HEK293 (cell line): ENCODE data around the gene S100A2.

Experiments
- CTCF ChIA-PET: fragments of 350-600 bp; formaldehyde crosslinking; extraction: SDS; loops from one replicate; lab custom pipeline; 2021; ENCODE audit warnings: antibody characterized with exemption; lab: Yijun Ruan, JAX
- POLR2A ChIA-PET: fragments of 300-600 bp; formaldehyde crosslinking; extraction: SDS; loops from one replicate; lab custom pipeline; 2020; ENCODE audit warnings: antibody characterized with exemption, inconsistent platforms; lab: Yijun Ruan, JAX
- H3K27ac ChIP-seq: fragments of 200-500 bp; sonication (Bioruptor generic); 2 replicates; pipeline ENCODE4 v1.5.1; 2014; ENCODE audit warnings: low read depth, low read length, control low read depth, inconsistent platforms; ENCODE audit errors: extremely low read depth
- H3K36me3 ChIP-seq, 2 experiments: fragments of 200-500 bp in 1 of 2; sonication (Bioruptor generic) in 1 of 2; 1 replicate in 1 of 2; 2 replicates in 1 of 2; pipeline ENCODE4 v1.5.1; 2014 to 2017; ENCODE audit warnings: inconsistent platforms in 2 of 2, low read length in 2 of 2; ENCODE audit not compliant: control insufficient read depth in 2 of 2, insufficient read depth in 1 of 2
- H3K4me1 ChIP-seq: fragments of 200-500 bp; sonication (Bioruptor generic); 2 replicates; pipeline ENCODE4 v1.5.1; 2014; ENCODE audit warnings: mild to moderate bottlenecking, low read length, inconsistent platforms; ENCODE audit not compliant: control insufficient read depth, insufficient read depth
- H3K4me3 ChIP-seq: 2 replicates; pipeline ENCODE4 v1.5.1; 2011; ENCODE audit warnings: low read depth, mild to moderate bottlenecking, control low read depth, low read length, moderate library complexity
- H3K9me3 ChIP-seq: fragments of 200-500 bp; sonication (Bioruptor generic); 2 replicates; pipeline ENCODE4 v1.5.1; 2014; ENCODE audit warnings: low read depth, low read length, inconsistent platforms; ENCODE audit not compliant: control insufficient read depth, insufficient read depth
- GFI1B ChIP-seq: fragments of 450-650 bp; formaldehyde crosslinking; IDR thresholded peaks from 2 replicates; pipeline ENCODE4 v1.5.1; 2016; ENCODE audit warnings: missing biosample characterization, missing genetic modification characterization
- HOXD13 ChIP-seq: sonication (generic); formaldehyde crosslinking; IDR thresholded peaks from 2 replicates; pipeline ENCODE4 v1.8.0; 2022; ENCODE audit warnings: missing genetic modification reagents, borderline replicate concordance
- IKZF3 ChIP-seq: fragments of 450-650 bp; IDR thresholded peaks from 2 replicates; pipeline ENCODE4 v1.5.0; 2018; ENCODE audit warnings: missing biosample characterization, mild to moderate bottlenecking, missing genetic modification characterization, moderate library complexity
- SP2 ChIP-seq: fragments of 450-650 bp; formaldehyde crosslinking; IDR thresholded peaks from 2 replicates; pipeline ENCODE4 v1.5.1; 2016; ENCODE audit warnings: missing biosample characterization, missing genetic modification characterization
- ZBTB7A ChIP-seq: fragments of 450-650 bp; formaldehyde crosslinking; IDR thresholded peaks from 2 replicates; pipeline ENCODE4 v1.5.1; 2016; ENCODE audit warnings: low read depth, missing biosample characterization, missing genetic modification characterization
- ZEB2 ChIP-seq: fragments of 450-650 bp; formaldehyde crosslinking; IDR thresholded peaks from 2 replicates; pipeline ENCODE4 v1.5.1; 2016; ENCODE audit warnings: missing biosample characterization, missing genetic modification characterization
- ZNF184 ChIP-seq: fragments of 450-650 bp; IDR thresholded peaks from 2 replicates; pipeline ENCODE4 v1.5.1; 2018; ENCODE audit warnings: missing biosample characterization, mild to moderate bottlenecking, missing genetic modification characterization
- ZNF221 ChIP-seq: fragments of 450-650 bp; formaldehyde crosslinking; IDR thresholded peaks from 2 replicates; pipeline ENCODE4 v1.5.1; 2017; ENCODE audit warnings: missing biosample characterization, missing genetic modification characterization, borderline replicate concordance
- ZNF23 ChIP-seq: fragments of 450-650 bp; formaldehyde crosslinking; IDR thresholded peaks from 2 replicates; pipeline ENCODE4 v1.5.1; 2016; ENCODE audit warnings: missing biosample characterization, missing genetic modification characterization, borderline replicate concordance
- ZNF391 ChIP-seq: fragments of 450-650 bp; formaldehyde crosslinking; IDR thresholded peaks from 2 replicates; pipeline ENCODE4 v1.5.1; 2016; ENCODE audit warnings: low read depth, missing biosample characterization, missing genetic modification characterization, borderline replicate concordance
- ZNF623 ChIP-seq: fragments of 450-650 bp; formaldehyde crosslinking; IDR thresholded peaks from 2 replicates; pipeline ENCODE4 v1.5.1; 2016; ENCODE audit warnings: missing biosample characterization, missing genetic modification characterization
- ZNF837 ChIP-seq: fragments of 450-650 bp; formaldehyde crosslinking; IDR thresholded peaks from 2 replicates; pipeline ENCODE4 v1.5.1; 2016; ENCODE audit warnings: missing biosample characterization, missing genetic modification characterization
- ZSCAN4 ChIP-seq: fragments of 450-650 bp; formaldehyde crosslinking; IDR thresholded peaks from 2 replicates; pipeline ENCODE4 v1.5.1; 2017; ENCODE audit warnings: missing biosample characterization, missing genetic modification characterization
- TF ChIP-seq, protein P1 (sequence below): fragments of 450-650 bp; formaldehyde crosslinking; IDR thresholded peaks from 2 replicates; pipeline ENCODE4 v1.5.1; 2016; ENCODE audit warnings: missing biosample characterization, missing genetic modification characterization
- TF ChIP-seq, protein P2 (sequence below): fragments of 450-650 bp; formaldehyde crosslinking; IDR thresholded peaks from 2 replicates; pipeline ENCODE4 v1.5.1; 2016; ENCODE audit warnings: missing biosample characterization, missing genetic modification characterization
- TF ChIP-seq, protein P3 (sequence below): fragments of 450-650 bp; formaldehyde crosslinking; IDR thresholded peaks from 2 replicates; pipeline ENCODE4 v1.5.1; 2016; ENCODE audit warnings: missing biosample characterization, missing genetic modification characterization, low read depth

The S100A2 gene

DNA sequence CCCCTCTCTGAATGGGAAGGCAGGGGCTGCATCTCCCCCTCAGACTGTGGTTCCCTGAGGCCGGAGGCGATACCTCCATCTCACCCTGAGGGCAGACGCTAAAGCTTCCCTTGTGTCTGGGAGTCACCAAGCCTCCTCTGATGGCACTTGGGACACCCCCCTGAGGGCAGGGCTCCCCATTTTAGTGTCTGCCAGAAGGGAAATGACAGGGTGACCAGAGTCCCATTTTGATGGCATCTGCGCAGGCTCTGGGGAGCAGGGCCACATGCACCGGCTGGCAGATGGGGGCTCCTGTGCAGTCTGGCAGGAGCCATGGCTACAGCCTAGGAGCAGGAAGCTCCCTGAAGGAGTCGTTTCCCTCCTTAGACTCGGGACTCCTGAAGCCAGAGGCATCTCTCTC is 1.7 kb downstream of the S100A2 start (continued):
- no peak for TF ChIP-seq HOXD13 (CRISPR knock-in tag)
- TF ChIP-seq, protein P1, sequence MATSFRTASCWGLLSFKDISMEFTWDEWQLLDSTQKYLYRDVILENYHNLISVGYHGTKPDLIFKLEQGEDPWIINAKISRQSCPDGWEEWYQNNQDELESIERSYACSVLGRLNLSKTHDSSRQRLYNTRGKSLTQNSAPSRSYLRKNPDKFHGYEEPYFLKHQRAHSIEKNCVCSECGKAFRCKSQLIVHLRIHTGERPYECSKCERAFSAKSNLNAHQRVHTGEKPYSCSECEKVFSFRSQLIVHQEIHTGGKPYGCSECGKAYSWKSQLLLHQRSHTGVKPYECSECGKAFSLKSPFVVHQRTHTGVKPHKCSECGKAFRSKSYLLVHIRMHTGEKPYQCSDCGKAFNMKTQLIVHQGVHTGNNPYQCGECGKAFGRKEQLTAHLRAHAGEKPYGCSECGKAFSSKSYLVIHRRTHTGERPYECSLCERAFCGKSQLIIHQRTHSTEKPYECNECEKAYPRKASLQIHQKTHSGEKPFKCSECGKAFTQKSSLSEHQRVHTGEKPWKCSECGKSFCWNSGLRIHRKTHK = no peak
- TF ChIP-seq ZEB2 = no peak
- no peak for TF ChIP-seq IKZF3 (tag by site-specific recombination)
- TF ChIP-seq ZBTB7A = no peak
- no peak for TF ChIP-seq ZNF184 (tag by site-specific recombination)
- TF ChIP-seq SP2 = no peak
- TF ChIP-seq, protein P2, sequence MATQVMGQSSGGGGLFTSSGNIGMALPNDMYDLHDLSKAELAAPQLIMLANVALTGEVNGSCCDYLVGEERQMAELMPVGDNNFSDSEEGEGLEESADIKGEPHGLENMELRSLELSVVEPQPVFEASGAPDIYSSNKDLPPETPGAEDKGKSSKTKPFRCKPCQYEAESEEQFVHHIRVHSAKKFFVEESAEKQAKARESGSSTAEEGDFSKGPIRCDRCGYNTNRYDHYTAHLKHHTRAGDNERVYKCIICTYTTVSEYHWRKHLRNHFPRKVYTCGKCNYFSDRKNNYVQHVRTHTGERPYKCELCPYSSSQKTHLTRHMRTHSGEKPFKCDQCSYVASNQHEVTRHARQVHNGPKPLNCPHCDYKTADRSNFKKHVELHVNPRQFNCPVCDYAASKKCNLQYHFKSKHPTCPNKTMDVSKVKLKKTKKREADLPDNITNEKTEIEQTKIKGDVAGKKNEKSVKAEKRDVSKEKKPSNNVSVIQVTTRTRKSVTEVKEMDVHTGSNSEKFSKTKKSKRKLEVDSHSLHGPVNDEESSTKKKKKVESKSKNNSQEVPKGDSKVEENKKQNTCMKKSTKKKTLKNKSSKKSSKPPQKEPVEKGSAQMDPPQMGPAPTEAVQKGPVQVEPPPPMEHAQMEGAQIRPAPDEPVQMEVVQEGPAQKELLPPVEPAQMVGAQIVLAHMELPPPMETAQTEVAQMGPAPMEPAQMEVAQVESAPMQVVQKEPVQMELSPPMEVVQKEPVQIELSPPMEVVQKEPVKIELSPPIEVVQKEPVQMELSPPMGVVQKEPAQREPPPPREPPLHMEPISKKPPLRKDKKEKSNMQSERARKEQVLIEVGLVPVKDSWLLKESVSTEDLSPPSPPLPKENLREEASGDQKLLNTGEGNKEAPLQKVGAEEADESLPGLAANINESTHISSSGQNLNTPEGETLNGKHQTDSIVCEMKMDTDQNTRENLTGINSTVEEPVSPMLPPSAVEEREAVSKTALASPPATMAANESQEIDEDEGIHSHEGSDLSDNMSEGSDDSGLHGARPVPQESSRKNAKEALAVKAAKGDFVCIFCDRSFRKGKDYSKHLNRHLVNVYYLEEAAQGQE = no peak
- TF ChIP-seq ZNF837 = no peak
- no peak for TF ChIP-seq GFI1B (tag by site-specific recombination)

DNA sequence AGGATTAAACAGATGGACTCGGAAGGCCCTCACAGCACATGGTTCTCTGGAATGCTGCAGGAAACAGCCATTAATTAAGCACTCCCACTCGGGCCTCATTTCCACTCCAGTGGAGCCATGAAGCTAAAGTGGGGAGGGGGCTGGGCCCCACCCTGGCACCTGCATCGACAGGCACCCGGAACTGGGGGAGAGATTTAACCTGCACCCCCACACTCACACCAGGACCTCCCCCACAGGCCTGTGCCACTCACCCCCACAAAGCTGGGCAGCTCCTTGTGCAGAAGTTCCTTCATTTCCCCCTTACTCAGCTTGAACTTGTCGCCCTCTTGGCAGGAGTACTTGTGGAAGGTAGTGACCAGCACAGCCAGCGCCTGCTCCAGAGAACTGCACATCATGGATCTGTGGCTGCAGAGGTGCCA is 2.2 kb downstream of the S100A2 start:
- Histone ChIP-seq H3K36me3 (no peaks in the 10 kb centered on the region), H3K27ac (no peak overlapping the region), H3K4me3 (no peak overlapping the region), H3K9me3 (no peaks in the 10 kb centered on the region), H3K4me1 (peaks cover 7% of the 10 kb centered on the region)
- CTCF ChIA-PET = interaction anchor here (0.6 to 1.3 kb wide), 5 partner anchors 10 to 64 kb away, joined by 3 to 6 read pairs (median 3); partner anchors contain the start of gene S100A13
- TF ChIP-seq ZNF623 (tag by site-specific recombination) (no peak), ZNF23 (tag by site-specific recombination) (no peak), ZSCAN4 (tag by site-specific recombination) (no peak), ZNF221 (no peak), ZNF391 (tag by site-specific recombination) (no peak)
- TF ChIP-seq, protein P3, sequence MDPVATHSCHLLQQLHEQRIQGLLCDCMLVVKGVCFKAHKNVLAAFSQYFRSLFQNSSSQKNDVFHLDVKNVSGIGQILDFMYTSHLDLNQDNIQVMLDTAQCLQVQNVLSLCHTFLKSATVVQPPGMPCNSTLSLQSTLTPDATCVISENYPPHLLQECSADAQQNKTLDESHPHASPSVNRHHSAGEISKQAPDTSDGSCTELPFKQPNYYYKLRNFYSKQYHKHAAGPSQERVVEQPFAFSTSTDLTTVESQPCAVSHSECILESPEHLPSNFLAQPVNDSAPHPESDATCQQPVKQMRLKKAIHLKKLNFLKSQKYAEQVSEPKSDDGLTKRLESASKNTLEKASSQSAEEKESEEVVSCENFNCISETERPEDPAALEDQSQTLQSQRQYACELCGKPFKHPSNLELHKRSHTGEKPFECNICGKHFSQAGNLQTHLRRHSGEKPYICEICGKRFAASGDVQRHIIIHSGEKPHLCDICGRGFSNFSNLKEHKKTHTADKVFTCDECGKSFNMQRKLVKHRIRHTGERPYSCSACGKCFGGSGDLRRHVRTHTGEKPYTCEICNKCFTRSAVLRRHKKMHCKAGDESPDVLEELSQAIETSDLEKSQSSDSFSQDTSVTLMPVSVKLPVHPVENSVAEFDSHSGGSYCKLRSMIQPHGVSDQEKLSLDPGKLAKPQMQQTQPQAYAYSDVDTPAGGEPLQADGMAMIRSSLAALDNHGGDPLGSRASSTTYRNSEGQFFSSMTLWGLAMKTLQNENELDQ (tag by site-specific recombination) = no peak
- POLR2A ChIA-PET = interaction anchor here (0.8 to 1.9 kb wide), 3 partner anchors 18 to 71 kb away, joined by 3 to 7 read pairs (median 3); partner anchors contain the start of genes CHTOP, S100A4 and S100A5
